ENCODE data around the gene ANTXR1. TPM values are rescaled to one million over a fixed set of nuclear protein-coding genes. Genes with fewer than 3 reads are reported as not detected.
A peak's percentile ranks its signal among the peaks of the same experiment; 100 is the strongest.

The ANTXR1 gene
- total and polyA plus RNA-seq, 2 experiments from 2014 or later: 128 to 191 TPM

DNA sequence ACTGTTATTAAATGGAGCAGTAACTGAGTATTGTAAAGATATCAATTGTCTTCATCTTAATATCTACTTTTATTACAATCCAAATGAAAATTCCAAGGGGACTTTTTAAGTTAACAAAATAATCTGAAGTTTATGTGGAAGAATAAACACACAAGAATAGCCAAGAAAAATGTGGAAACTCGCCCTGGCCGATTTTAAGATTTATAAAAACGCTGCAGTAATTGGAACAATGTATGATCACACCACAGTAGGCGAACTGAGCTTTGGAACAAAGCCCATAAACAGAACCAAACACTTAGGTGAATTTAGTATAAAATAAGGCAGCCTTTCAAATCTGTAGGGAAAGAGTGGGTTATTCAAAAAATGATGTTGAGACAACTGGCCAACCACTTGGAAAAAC, 96.3 kb downstream of the ANTXR1 start:
- WGBS, 2 experiments (ENCODE audit: low coverage in 1 of 2, low lambda C conversion rate in 2 of 2, missing lambda C conversion rate in 2 of 2): 37 to 38% methylated on average over 4 of the region's 4 CpGs
- no peaks in the 10 kb centered on the region for H3K79me2 ChIP-seq (ENCODE audit: insufficient read depth)
- no peak for DNase-seq
- H4K20me1 ChIP-seq (ENCODE audit: insufficient read depth): no peaks in the 10 kb centered on the region
- no peaks in the 10 kb centered on the region for H3K9me3 ChIP-seq (ENCODE audit: low read depth)
- H3K4me1 ChIP-seq (ENCODE audit: insufficient read depth): peaks cover 12% of the 10 kb centered on the region
- H2AFZ ChIP-seq: no peak overlapping the region
- peaks cover 49% of the 10 kb centered on the region for H3K36me3 ChIP-seq (ENCODE audit: low read depth)
- H3K9me2 ChIP-seq (ENCODE audit: insufficient read depth): no peaks in the 10 kb centered on the region
- H3K27me3 ChIP-seq (replicated peaks; ENCODE audit: insufficient read depth): no peaks in the 10 kb centered on the region
- peaks cover 50% of the 10 kb centered on the region for H3F3A ChIP-seq (ENCODE audit: insufficient read depth)
- no peak for TF ChIP-seq EZH2 (IDR thresholded peaks at IDR 0.05; ENCODE audit: insufficient read depth, poor library complexity, severe bottlenecking)
- no peak for TF ChIP-seq EZH2phosphoT487 (IDR thresholded peaks at IDR 0.05; ENCODE audit: insufficient read depth, low read depth)
- H3K9ac ChIP-seq: no peak overlapping the region
- H3K27ac ChIP-seq: no peak overlapping the region
- no peak overlapping the region for H3K4me2 ChIP-seq (ENCODE audit: unreplicated experiment)
- H3K4me3 ChIP-seq: no peak overlapping the region
- in situ Hi-C loops (cut with MboI): no loop called here

DNA sequence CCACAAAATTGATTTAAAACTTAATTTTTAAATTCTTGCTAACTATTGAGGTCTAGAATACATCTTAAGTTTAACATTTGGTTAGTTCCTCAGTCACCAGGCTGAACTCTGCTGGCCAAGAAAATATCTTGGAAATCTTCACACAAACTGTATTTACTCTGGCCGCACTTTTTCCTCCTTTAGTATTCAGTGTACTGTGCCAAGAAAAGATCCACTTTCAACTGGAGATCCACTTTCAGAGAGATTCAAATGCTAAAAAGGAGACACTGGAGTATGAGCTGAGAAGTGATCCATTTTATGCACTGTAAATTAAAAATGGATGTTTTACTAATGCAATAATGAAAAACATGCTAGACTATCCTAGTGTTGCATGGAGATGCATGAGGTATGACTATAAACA, 98.1 kb downstream of the ANTXR1 start:
- H3K4me3 ChIP-seq: no peak overlapping the region
- TF ChIP-seq EZH2phosphoT487 (IDR thresholded peaks at IDR 0.05; ENCODE audit: insufficient read depth, low read depth) (no peak), EZH2 (IDR thresholded peaks at IDR 0.05; ENCODE audit: insufficient read depth, poor library complexity, severe bottlenecking) (no peak)
- no peaks in the 10 kb centered on the region for H3K27me3 ChIP-seq (replicated peaks; ENCODE audit: insufficient read depth)
- H3K79me2 ChIP-seq (ENCODE audit: insufficient read depth): no peaks in the 10 kb centered on the region
- no peaks in the 10 kb centered on the region for H4K20me1 ChIP-seq (ENCODE audit: insufficient read depth)
- 81 to 83% methylated on average over 1 of the region's 1 CpG for whole genome bisulfite sequencing, 2 experiments (ENCODE audit: low coverage in 1 of 2, low lambda C conversion rate in 2 of 2, missing lambda C conversion rate in 2 of 2)
- no peaks in the 10 kb centered on the region for H3K9me3 ChIP-seq (ENCODE audit: low read depth)
- no peak for DNase-seq
- H3K4me2 ChIP-seq (ENCODE audit: unreplicated experiment): no peak overlapping the region
- H3K9me2 ChIP-seq (ENCODE audit: insufficient read depth): 0 out of 2 replicates have a peak, but pooled peaks cover 7% of the 10 kb centered on the region
- H3K4me1 ChIP-seq (ENCODE audit: insufficient read depth): peaks cover 26% of the 10 kb centered on the region
- H3F3A ChIP-seq (ENCODE audit: insufficient read depth): peaks cover 65% of the 10 kb centered on the region
- no peak overlapping the region for H3K27ac ChIP-seq
- H2AFZ ChIP-seq: no peak overlapping the region
- in situ Hi-C loops (cut with MboI): no loop called here
- H3K36me3 ChIP-seq (ENCODE audit: low read depth): peaks cover 33% of the 10 kb centered on the region
- H3K9ac ChIP-seq: no peak overlapping the region

DNA sequence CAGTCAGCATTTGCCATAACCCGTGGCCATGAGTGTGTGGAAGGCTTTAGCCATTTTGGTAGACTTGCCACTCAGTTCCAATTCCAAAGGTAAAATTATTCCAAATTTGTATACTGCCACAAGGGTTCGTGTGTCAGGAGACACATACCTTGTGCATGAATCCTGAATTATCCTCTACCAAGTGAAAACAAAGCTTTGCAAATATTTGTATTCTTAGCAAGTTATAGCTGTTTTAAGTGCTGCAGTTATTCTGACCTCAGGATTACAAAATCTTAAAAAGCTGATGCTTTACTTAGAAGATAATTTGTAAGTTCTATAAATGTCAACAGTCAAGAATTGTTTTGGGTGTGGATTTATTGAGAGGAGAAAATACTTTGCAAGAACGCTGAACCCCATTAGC, 100.6 kb downstream of the ANTXR1 start:
- in situ Hi-C loops (cut with MboI): no loop called here
- H3K36me3 ChIP-seq (ENCODE audit: low read depth): peaks cover 13% of the 10 kb centered on the region
- H3K27ac ChIP-seq: peak overlapping the region; percentile 40
- H3K9me3 ChIP-seq (ENCODE audit: low read depth): no peaks in the 10 kb centered on the region
- no peak overlapping the region for H3K9ac ChIP-seq
- H4K20me1 ChIP-seq (ENCODE audit: insufficient read depth): no peaks in the 10 kb centered on the region
- H2AFZ ChIP-seq: no peak overlapping the region
- WGBS, 2 experiments (ENCODE audit: low coverage in 1 of 2, low lambda C conversion rate in 2 of 2, missing lambda C conversion rate in 2 of 2): 48 to 50% methylated on average over 3 of the region's 3 CpGs
- no peaks in the 10 kb centered on the region for H3K27me3 ChIP-seq (replicated peaks; ENCODE audit: insufficient read depth)
- H3K4me2 ChIP-seq (ENCODE audit: unreplicated experiment): no peak overlapping the region
- no peaks in the 10 kb centered on the region for H3K79me2 ChIP-seq (ENCODE audit: insufficient read depth)
- H3K4me3 ChIP-seq: no peak overlapping the region
- peak; percentile 66 for DNase-seq
- H3F3A ChIP-seq (ENCODE audit: insufficient read depth): peaks cover 73% of the 10 kb centered on the region
- H3K4me1 ChIP-seq (ENCODE audit: insufficient read depth): peaks cover 33% of the 10 kb centered on the region
- TF ChIP-seq EZH2phosphoT487 (IDR thresholded peaks at IDR 0.05; ENCODE audit: insufficient read depth, low read depth) (no peak), EZH2 (IDR thresholded peaks at IDR 0.05; ENCODE audit: insufficient read depth, poor library complexity, severe bottlenecking) (no peak)
- H3K9me2 ChIP-seq (ENCODE audit: insufficient read depth): 0 out of 2 replicates have a peak, but pooled peaks cover 7% of the 10 kb centered on the region

DNA sequence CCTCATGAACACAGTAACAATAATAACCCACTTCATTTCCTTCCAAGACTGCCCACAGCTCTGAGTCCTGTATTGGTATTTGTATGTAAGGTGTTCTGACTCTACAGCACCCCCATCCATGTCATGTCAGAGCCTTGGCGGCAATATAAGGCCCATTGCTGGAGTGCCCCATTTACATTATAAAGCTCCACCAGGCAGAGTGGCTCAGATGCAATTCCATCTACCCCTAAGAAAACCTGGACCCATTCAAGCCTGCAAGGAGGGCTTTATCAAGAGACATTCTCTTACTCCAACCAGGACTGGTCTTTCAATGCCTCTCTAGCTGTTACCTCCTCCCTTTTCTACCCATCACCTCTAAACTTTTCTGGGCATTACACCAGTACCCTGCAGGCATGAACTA, 101.6 kb downstream of the ANTXR1 start:
- Histone ChIP-seq H4K20me1 (ENCODE audit: insufficient read depth) (no peaks in the 10 kb centered on the region), H3K4me2 (ENCODE audit: unreplicated experiment) (no peak overlapping the region), H3K36me3 (ENCODE audit: low read depth) (peaks cover 7% of the 10 kb centered on the region; the same call in 1 of the 2 replicates), H3K4me3 (no peak overlapping the region), H3K9me3 (ENCODE audit: low read depth) (no peaks in the 10 kb centered on the region), H3K9ac (no peak overlapping the region), H2AFZ (no peak overlapping the region), H3K9me2 (ENCODE audit: insufficient read depth) (0 out of 2 replicates have a peak, but pooled peaks cover 7% of the 10 kb centered on the region), H3F3A (ENCODE audit: insufficient read depth) (peaks cover 72% of the 10 kb centered on the region), H3K27ac (no peak overlapping the region; the same call in 1 of the 2 replicates), H3K79me2 (ENCODE audit: insufficient read depth) (no peaks in the 10 kb centered on the region), H3K4me1 (ENCODE audit: insufficient read depth) (peaks cover 36% of the 10 kb centered on the region), H3K27me3 (replicated peaks; ENCODE audit: insufficient read depth) (no peaks in the 10 kb centered on the region)
- WGBS, 2 experiments (ENCODE audit: low coverage in 1 of 2, low lambda C conversion rate in 2 of 2, missing lambda C conversion rate in 2 of 2): 50 to 88% methylated on average over 1 of the region's 1 CpG
- in situ Hi-C loops (cut with MboI): no loop called here
- no peak for DNase-seq
- TF ChIP-seq EZH2phosphoT487 (IDR thresholded peaks at IDR 0.05; ENCODE audit: insufficient read depth, low read depth) (no peak), EZH2 (IDR thresholded peaks at IDR 0.05; ENCODE audit: insufficient read depth, poor library complexity, severe bottlenecking) (no peak)

DNA sequence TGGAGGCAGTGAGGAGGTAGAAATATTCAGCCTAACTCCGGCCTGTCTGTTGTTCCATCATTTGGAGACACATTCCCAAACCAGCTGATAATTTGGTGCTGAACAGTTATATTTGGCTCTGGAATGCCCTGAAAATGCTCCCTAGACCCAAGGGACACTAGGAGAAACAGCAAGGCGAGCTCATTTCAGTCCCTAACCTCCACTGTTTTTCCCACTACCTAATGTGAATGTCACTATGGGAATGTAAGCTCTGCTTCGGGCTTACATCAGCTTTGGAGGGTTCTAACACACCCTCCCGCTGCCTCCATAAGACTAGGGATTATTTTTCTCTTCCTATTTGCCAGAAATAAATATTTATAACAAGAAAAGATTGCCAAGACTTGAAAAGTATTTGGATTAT, 103.5 kb downstream of the ANTXR1 start:
- in situ Hi-C loops (cut with MboI): no loop called here
- H3K9ac ChIP-seq: no peak overlapping the region
- H3K27me3 ChIP-seq (replicated peaks; ENCODE audit: insufficient read depth): no peaks in the 10 kb centered on the region
- no peak overlapping the region for H2AFZ ChIP-seq
- H3K4me1 ChIP-seq (ENCODE audit: insufficient read depth): peaks cover 45% of the 10 kb centered on the region
- DNase-seq: peak; percentile 23
- peak overlapping the region; percentile 0 for H3K4me2 ChIP-seq (ENCODE audit: unreplicated experiment)
- H3K9me3 ChIP-seq (ENCODE audit: low read depth): no peaks in the 10 kb centered on the region
- H3K79me2 ChIP-seq (ENCODE audit: insufficient read depth): no peaks in the 10 kb centered on the region
- TF ChIP-seq EZH2phosphoT487 (IDR thresholded peaks at IDR 0.05; ENCODE audit: insufficient read depth, low read depth) (no peak), EZH2 (IDR thresholded peaks at IDR 0.05; ENCODE audit: insufficient read depth, poor library complexity, severe bottlenecking) (no peak)
- 0 out of 2 replicates have a peak, but pooled peaks cover 7% of the 10 kb centered on the region for H3K9me2 ChIP-seq (ENCODE audit: insufficient read depth)
- WGBS, 2 experiments (ENCODE audit: low coverage in 1 of 2, low lambda C conversion rate in 2 of 2, missing lambda C conversion rate in 2 of 2): 48 to 62% methylated on average over 4 of the region's 4 CpGs
- H3F3A ChIP-seq (ENCODE audit: insufficient read depth): peaks cover 74% of the 10 kb centered on the region
- H3K36me3 ChIP-seq (ENCODE audit: low read depth): no peaks in the 10 kb centered on the region
- H3K4me3 ChIP-seq: no peak overlapping the region
- H4K20me1 ChIP-seq (ENCODE audit: insufficient read depth): no peaks in the 10 kb centered on the region
- H3K27ac ChIP-seq: peak overlapping the region; percentile 16
